ENCODE measurements around the gene MCTP2.

MCTP2 gene

GRCh38 chr15:94287794-94288246 is 56.5 kb downstream of the MCTP2 start:
- TF ChIP-seq CTCF (IDR thresholded peaks at IDR 0.05; ENCODE audit: control insufficient read depth, insufficient read depth, low read depth, low read length, missing control alignments), result no peak
- DNase-seq (ENCODE audit: low read depth), result no peak
- H3K4me3 ChIP-seq (ENCODE audit: control insufficient read depth, low read depth, low read length), result no peak overlapping the region

GRCh38 chr15:94290730-94291129 is 59.4 kb downstream of the MCTP2 start:
- no peak for DNase-seq (ENCODE audit: low read depth)
- H3K4me3 ChIP-seq (ENCODE audit: control insufficient read depth, low read depth, low read length), result no peak overlapping the region
- no peak for TF ChIP-seq CTCF (IDR thresholded peaks at IDR 0.05; ENCODE audit: control insufficient read depth, insufficient read depth, low read depth, low read length, missing control alignments)

GRCh38 chr15:94293411-94294402 is 62.3 kb downstream of the MCTP2 start:
- no peak for TF ChIP-seq CTCF (IDR thresholded peaks at IDR 0.05; ENCODE audit: control insufficient read depth, insufficient read depth, low read depth, low read length, missing control alignments)
- no peak for DNase-seq (ENCODE audit: low read depth)
- H3K4me3 ChIP-seq (ENCODE audit: control insufficient read depth, low read depth, low read length), result no peak overlapping the region

GRCh38 chr15:94294556-94294955 is 63.2 kb downstream of the MCTP2 start:
- TF ChIP-seq CTCF (IDR thresholded peaks at IDR 0.05; ENCODE audit: control insufficient read depth, insufficient read depth, low read depth, low read length, missing control alignments), result no peak
- DNase-seq (ENCODE audit: low read depth), result no peak
- H3K4me3 ChIP-seq (ENCODE audit: control insufficient read depth, low read depth, low read length), result no peak overlapping the region

- DNase-seq (ENCODE audit: low read depth), result no peak
- no peak overlapping the region for H3K4me3 ChIP-seq (ENCODE audit: control insufficient read depth, low read depth, low read length)
- no peak for TF ChIP-seq CTCF (IDR thresholded peaks at IDR 0.05; ENCODE audit: control insufficient read depth, insufficient read depth, low read depth, low read length, missing control alignments)
Measured at GRCh38 chr15:94295275-94295674, 63.9 kb downstream of the MCTP2 start.

GRCh38 chr15:94296717-94297116 is 65.4 kb downstream of the MCTP2 start:
- H3K4me3 ChIP-seq (ENCODE audit: control insufficient read depth, low read depth, low read length), result no peak overlapping the region
- no peak for DNase-seq (ENCODE audit: low read depth)
- TF ChIP-seq CTCF (IDR thresholded peaks at IDR 0.05; ENCODE audit: control insufficient read depth, insufficient read depth, low read depth, low read length, missing control alignments), result no peak

All from AG09309 (cell line).